ENCODE data around the gene MYO1A.

MYO1A gene

GRCh38 chr12:57088354-57089270, 38.7 kb upstream of the MYO1A start, which contains the start of gene NAB2:
Gene NAB2 (plus strand): TSS chr12:57089114. CDS start chr12:57089272, 158 bp downstream.
- Histone ChIP-seq H3K4me1 (ENCODE audit: insufficient read depth, low read length) (peaks cover 35% of the 10 kb centered on the region), H3K4me2 (ENCODE audit: insufficient read depth, low read length) (peak within 1 kb of the TSS; percentile 99), H3K36me3 (ENCODE audit: insufficient read depth, low read length) (peaks cover 24% of the 10 kb centered on the region), H3K27ac (ENCODE audit: low read length) (peak within 1 kb of the TSS; percentile 100), H3K27me3 (ENCODE audit: insufficient read depth, low read length, poor library complexity) (no peaks in the 10 kb centered on the region), H3K9me3 (ENCODE audit: insufficient read depth, low read length, severe bottlenecking) (no peaks in the 10 kb centered on the region), H3K9ac (ENCODE audit: low read depth, low read length) (peak within 1 kb of the TSS; percentile 95), H3K4me3 (ENCODE audit: low read depth in 1 of 2, low read length in 2 of 2) (peak within 1 kb of the TSS; percentile 68 to 92), H3K79me2 (ENCODE audit: insufficient read depth, low read length) (peaks cover 11% of the 10 kb centered on the region), H4K20me1 (ENCODE audit: insufficient read depth, low read length) (peaks cover 11% of the 10 kb centered on the region), H2AFZ (ENCODE audit: low read depth, low read length) (peak within 1 kb of the TSS; percentile 94)
- ATAC-seq (ENCODE audit: insufficient read depth, low read depth): peak; percentile 68
- TF ChIP-seq EZH2 (IDR thresholded peaks at IDR 0.05; ENCODE audit: borderline replicate concordance, low read depth, low read length, severe bottlenecking) (no peak), CTCF (IDR thresholded peaks at IDR 0.05; ENCODE audit: borderline replicate concordance, extremely low read depth, low read length, poor library complexity, severe bottlenecking) (no peak)
- DNase-seq: peak; percentile 96

GRCh38 chr12:57087691-57088353, 37.9 kb upstream of the MYO1A start:
- ATAC-seq (ENCODE audit: insufficient read depth, low read depth): peak; percentile 69
- Histone ChIP-seq H3K4me1 (ENCODE audit: insufficient read depth, low read length) (peaks cover 35% of the 10 kb centered on the region), H4K20me1 (ENCODE audit: insufficient read depth, low read length) (peaks cover 7% of the 10 kb centered on the region), H2AFZ (ENCODE audit: low read depth, low read length) (peak overlapping the region; percentile 94), H3K27ac (ENCODE audit: low read length) (peak overlapping the region; percentile 100), H3K4me3 (ENCODE audit: low read depth in 1 of 2, low read length in 2 of 2) (peak overlapping the region; percentile 65 to 76), H3K79me2 (ENCODE audit: insufficient read depth, low read length) (peaks cover 11% of the 10 kb centered on the region), H3K4me2 (ENCODE audit: insufficient read depth, low read length) (peak overlapping the region; percentile 99), H3K9ac (ENCODE audit: low read depth, low read length) (peak overlapping the region; percentile 95), H3K36me3 (ENCODE audit: insufficient read depth, low read length) (peaks cover 20% of the 10 kb centered on the region), H3K27me3 (ENCODE audit: insufficient read depth, low read length, poor library complexity) (no peaks in the 10 kb centered on the region), H3K9me3 (ENCODE audit: insufficient read depth, low read length, severe bottlenecking) (no peaks in the 10 kb centered on the region)
- DNase-seq: peak; percentile 95
- TF ChIP-seq CTCF (IDR thresholded peaks at IDR 0.05; ENCODE audit: borderline replicate concordance, extremely low read depth, low read length, poor library complexity, severe bottlenecking) (no peak), EZH2 (IDR thresholded peaks at IDR 0.05; ENCODE audit: borderline replicate concordance, low read depth, low read length, severe bottlenecking) (no peak)

- Histone ChIP-seq H3K4me1 (ENCODE audit: insufficient read depth, low read length) (peaks cover 35% of the 10 kb centered on the region), H2AFZ (ENCODE audit: low read depth, low read length) (peak overlapping the region; percentile 94), H3K27me3 (ENCODE audit: insufficient read depth, low read length, poor library complexity) (no peaks in the 10 kb centered on the region), H3K79me2 (ENCODE audit: insufficient read depth, low read length) (peaks cover 11% of the 10 kb centered on the region), H3K4me2 (ENCODE audit: insufficient read depth, low read length) (peak overlapping the region; percentile 99), H4K20me1 (ENCODE audit: insufficient read depth, low read length) (peaks cover 1% of the 10 kb centered on the region; the same call in 1 of the 2 replicates), H3K4me3 (ENCODE audit: low read depth in 1 of 2, low read length in 2 of 2) (peak overlapping the region; percentile 65 to 76), H3K9ac (ENCODE audit: low read depth, low read length) (peak overlapping the region; percentile 95), H3K27ac (ENCODE audit: low read length) (peak overlapping the region; percentile 100), H3K9me3 (ENCODE audit: insufficient read depth, low read length, severe bottlenecking) (no peaks in the 10 kb centered on the region), H3K36me3 (ENCODE audit: insufficient read depth, low read length) (peaks cover 13% of the 10 kb centered on the region)
- DNase-seq (peak; percentile 93), ATAC-seq (ENCODE audit: insufficient read depth, low read depth) (peak; percentile 63)
- TF ChIP-seq EZH2 (IDR thresholded peaks at IDR 0.05; ENCODE audit: borderline replicate concordance, low read depth, low read length, severe bottlenecking): no peak
- no peak for TF ChIP-seq CTCF (IDR thresholded peaks at IDR 0.05; ENCODE audit: borderline replicate concordance, extremely low read depth, low read length, poor library complexity, severe bottlenecking)
These were observed 37.2 kb upstream of the MYO1A start for GRCh38 chr12:57087010-57087690.

Data from DND-41 (cell line).